HepG2 (cell line): Measurements from ENCODE around the gene EIF1AD. TPM values are rescaled to one million over a fixed set of nuclear protein-coding genes. Genes with fewer than 3 reads are reported as not detected.

ENCODE experiments used
- ATAC-seq: fragments of 200-7000 bp; cut with Tn5 transposase; 3 replicates; pipeline ENCODE4 v1.9.1; 2020; ENCODE audit warnings: mild to moderate bottlenecking, moderate library complexity
- BruUV-seq: library from RNA; stranded (reverse); fragments of 400-500 nt; replicated peaks from 2 replicates; lab custom pipeline; 2021; lab: Mats Ljungman, UMichigan
- CTCF ChIA-PET: fragments of 300-600 bp; formaldehyde crosslinking; extraction: SDS; loops from one replicate; lab custom pipeline; 2021; ENCODE audit warnings: low total read pairs, inconsistent platforms, low intra/inter-chr PET ratio; lab: Yijun Ruan, JAX
- POLR2A ChIA-PET: fragments of 350-600 bp; sonication (Branson Sonifier 250); formaldehyde crosslinking; loops from one replicate; lab custom pipeline; 2020; ENCODE audit warnings: antibody characterized with exemption, inconsistent platforms; lab: Yijun Ruan, JAX
- DNase-seq: peaks from one replicate; pipeline ENCODE4 v3.0.0-alpha.2; 2015; ENCODE audit warnings: low spot score
- FAIRE-seq: peaks from 3 replicates; lab custom pipeline; 2011; peaks lifted over from hg19 to GRCh38; lab: Jason Lieb, UNC
- H2AFZ ChIP-seq: one replicate; pipeline ENCODE4 v1.6.1; 2011; ENCODE audit warnings: low read length, inconsistent platforms
- H3K27ac ChIP-seq: fragments of 300-600 bp; 3 replicates; pipeline ENCODE4 v1.8.0; 2011; ENCODE audit warnings: mixed run types, mild to moderate bottlenecking, mixed read lengths, low read length, inconsistent platforms; ENCODE audit not compliant: insufficient read depth; ENCODE audit errors: extremely low read length
- H3K27me3 ChIP-seq, 2 experiments: fragments of 200-600 bp in 1 of 2; 2 replicates in 1 of 2; 3 replicates in 1 of 2; pipeline versions ENCODE4 v1.6.0 to v1.8.0; 2011; ENCODE audit warnings: low read length in 2 of 2, mild to moderate bottlenecking in 2 of 2, moderate library complexity in 2 of 2, inconsistent platforms in 1 of 2; ENCODE audit not compliant: insufficient read depth in 2 of 2, control insufficient read depth in 1 of 2
- H3K36me3 ChIP-seq, 2 experiments: fragments of 200-600 bp in 1 of 2; replicated peaks in 1 of 2; 2 replicates in 1 of 2; 3 replicates in 1 of 2; pipeline versions ENCODE4 v1.5.1 to v1.8.0; 2011; ENCODE audit warnings: low read length in 2 of 2, inconsistent platforms in 1 of 2; ENCODE audit not compliant: insufficient read depth in 2 of 2, control insufficient read depth in 1 of 2
- H3K4me1 ChIP-seq: 2 replicates; pipeline ENCODE4 v1.5.1; 2012; ENCODE audit warnings: low read length, inconsistent platforms; ENCODE audit not compliant: insufficient read depth
- H3K4me2 ChIP-seq: 2 replicates; pipeline ENCODE4 v1.6.0; 2011; ENCODE audit warnings: low read depth, low read length, inconsistent platforms
- H3K4me3 ChIP-seq, 3 experiments: fragments of 200-600 bp in 1 of 3; sonication (generic), shearing (Covaris generic) in 1 of 3; replicated peaks in 1 of 3; 2 replicates each; pipeline ENCODE4 v1.5.1; 2011 to 2016; ENCODE audit warnings: low read length in 3 of 3, inconsistent platforms in 2 of 3, low read depth in 2 of 3, mild to moderate bottlenecking in 2 of 3, control low read depth in 1 of 3, mixed read lengths in 1 of 3; ENCODE audit not compliant: insufficient read depth in 1 of 3
- H3K79me2 ChIP-seq: one replicate; pipeline ENCODE4 v1.6.1; 2011; ENCODE audit warnings: low read length, inconsistent platforms; ENCODE audit not compliant: insufficient read depth
- H3K9ac ChIP-seq: 2 replicates; pipeline ENCODE4 v1.6.0; 2011; ENCODE audit warnings: mild to moderate bottlenecking, low read depth, low read length, inconsistent platforms; ENCODE audit not compliant: insufficient read depth
- H3K9me3 ChIP-seq: 2 replicates; pipeline ENCODE4 v1.5.1; 2012; ENCODE audit warnings: mild to moderate bottlenecking, low read length
- H4K20me1 ChIP-seq: 2 replicates; pipeline ENCODE4 v1.6.0; 2011; ENCODE audit warnings: inconsistent platforms, mild to moderate bottlenecking, low read length, moderate library complexity; ENCODE audit not compliant: insufficient read depth
- CBX5 ChIP-seq: sonication (generic); formaldehyde crosslinking; IDR thresholded peaks from 2 replicates; pipeline ENCODE4 v1.4.0; 2020; ENCODE audit warnings: missing genetic modification reagents, borderline replicate concordance
- ELF3 ChIP-seq: IDR thresholded peaks from 2 replicates; pipeline ENCODE4 v1.6.1; 2016; ENCODE audit warnings: missing genetic modification reagents, missing compliant biosample characterization
- HCFC1 ChIP-seq: fragments of 150-350 bp; IDR thresholded peaks from 2 replicates; pipeline ENCODE4 v1.6.1; 2014; ENCODE audit warnings: low read depth, low read length
- MTA1 ChIP-seq: sonication (generic); formaldehyde crosslinking; IDR thresholded peaks from 2 replicates; pipeline ENCODE4 v1.4.0; 2020; ENCODE audit warnings: missing genetic modification reagents, mild to moderate bottlenecking, borderline replicate concordance
- PLRG1 ChIP-seq: fragments of 450-650 bp; conservative IDR thresholded peaks from 2 replicates; pipeline ENCODE4 v1.6.1; 2016
- SATB2 ChIP-seq: sonication (generic); formaldehyde crosslinking; IDR thresholded peaks from 2 replicates; pipeline ENCODE4 v1.5.0; 2020; ENCODE audit warnings: missing genetic modification reagents
- SP4 ChIP-seq: sonication (generic); formaldehyde crosslinking; IDR thresholded peaks from 2 replicates; pipeline ENCODE4 v1.8.1; 2023; ENCODE audit warnings: mild to moderate bottlenecking, missing genetic modification reagents
- TEAD2 ChIP-seq: sonication (generic); formaldehyde crosslinking; IDR thresholded peaks from 2 replicates; pipeline ENCODE4 v1.9.0; 2021; ENCODE audit warnings: missing genetic modification reagents
- THAP11 ChIP-seq: IDR thresholded peaks from 2 replicates; pipeline ENCODE4 v1.6.1; 2016; ENCODE audit warnings: missing biosample characterization, missing genetic modification reagents
- ZBTB42 ChIP-seq: sonication (generic); formaldehyde crosslinking; IDR thresholded peaks from 2 replicates; pipeline ENCODE4 v1.5.0; 2020; ENCODE audit warnings: mild to moderate bottlenecking, missing genetic modification reagents
- ZNF276 ChIP-seq: sonication (generic); formaldehyde crosslinking; IDR thresholded peaks from 2 replicates; pipeline ENCODE4 v1.4.0; 2020; ENCODE audit warnings: mild to moderate bottlenecking, low read depth, missing genetic modification reagents
- ZNF546 ChIP-seq: sonication (generic); formaldehyde crosslinking; conservative IDR thresholded peaks from 2 replicates; pipeline ENCODE4 v1.8.1; 2023; ENCODE audit warnings: mild to moderate bottlenecking, missing genetic modification reagents
- ZNF652 ChIP-seq: IDR thresholded peaks from 2 replicates; pipeline ENCODE4 v1.6.1; 2016; ENCODE audit warnings: low read depth, borderline replicate concordance
- WGBS: methylation state at CpG from one replicate; pipeline ENCODE4 v1.1.6; 2017; ENCODE audit warnings: low lambda C conversion rate; 5-methylcytosine and 5-hydroxymethylcytosine counted together
- in situ Hi-C: cut with HindIII; loops from 2 replicates; pipeline ENCODE4 v1.10.0; 2017; ENCODE audit warnings: low pct_unique_long_range_greater_than_20kb; ENCODE audit not compliant: extremely low pct_ligation_motif_present
- intact Hi-C: fragments of 100-400 bp; cut with micrococcal nuclease; formaldehyde crosslinking; loops from one replicate; pipeline ENCODE4 v1.10.0; 2022; ENCODE audit not compliant: unreplicated experiment
- polyA plus RNA-seq, 8 experiments: library from polyadenylated mRNA; depleted of rRNA in 3 of 8; stranded (reverse) in 7 of 8; unstranded in 1 of 8; fragments of >200 nt; fragmentation: Illumina TruSeq in 4 of 8; extraction: Trizol in 4 of 8; gene quantifications; 2 replicates each; pipeline versions ENCODE4 v1.2.1 to v1.2.3, GENCODE V29; 2011 to 2016; ENCODE audit warnings: low read depth in 4 of 8, missing spikeins in 1 of 8, mixed read lengths in 1 of 8; ENCODE audit not compliant: insufficient read depth in 1 of 8
- total RNA-seq, 5 experiments: library from RNA; depleted of rRNA; stranded (reverse); fragments of >200 nt; fragmentation: Illumina TruSeq; extraction: Trizol; gene quantifications; 2 replicates each; pipeline ENCODE4 v1.2.3, GENCODE V29; 2016; ENCODE audit warnings: low read depth in 1 of 5
- TF ChIP-seq, protein P1 (sequence below): sonication (generic); formaldehyde crosslinking; IDR thresholded peaks from 2 replicates; pipeline ENCODE4 v1.4.0; 2020; ENCODE audit warnings: missing genetic modification reagents, borderline replicate concordance
- TF ChIP-seq, protein P2 (sequence below): sonication (generic); formaldehyde crosslinking; conservative IDR thresholded peaks from 2 replicates; pipeline ENCODE4 v1.4.0; 2020; ENCODE audit warnings: missing genetic modification reagents

EIF1AD gene
- total and polyA plus RNA-seq, 2 of the 13 experiments (the other 11 are each of a cell fraction or from before 2014, with no cell fraction given) = 18.2 to 30.8 TPM

GRCh38 chr11:66012371-66012945 is 10.5 kb upstream of the EIF1AD start:
- in situ Hi-C loops (no loop called here), intact Hi-C loops (no loop called here)
- no peaks in the 10 kb centered on the region for H4K20me1 ChIP-seq
- FAIRE-seq (no peak), DNase-seq (no peak), ATAC-seq (no peak)
- H3K4me2 ChIP-seq = no peak overlapping the region
- no peak overlapping the region for H3K9ac ChIP-seq
- WGBS = 52% methylated on average over 6 of the region's 12 CpGs
- H3K9me3 ChIP-seq = no peaks in the 10 kb centered on the region
- H3K4me1 ChIP-seq = peaks cover 6% of the 10 kb centered on the region; the same call in 1 of the 2 replicates
- ChIA-PET CTCF (no interaction called here), POLR2A (interaction anchor here (1.2 kb wide), 1 partner anchor 10 kb away, joined by 3 read pairs; the partner anchor contains the start of genes BANF1 and EIF1AD)
- TF ChIP-seq THAP11 (no peak), MTA1 (no peak), ELF3 (CRISPR knock-in tag) (no peak), TEAD2 (CRISPR knock-in tag) (no peak), SP4 (CRISPR knock-in tag) (no peak), CBX5 (CRISPR knock-in tag) (no peak), ZBTB42 (CRISPR knock-in tag) (no peak), ZNF652 (CRISPR knock-in tag) (no peak), ZNF276 (CRISPR knock-in tag) (no peak), PLRG1 (no peak), SATB2 (CRISPR knock-in tag) (no peak), ZNF546 (no peak), HCFC1 (no peak)
- TF ChIP-seq, protein P1, sequence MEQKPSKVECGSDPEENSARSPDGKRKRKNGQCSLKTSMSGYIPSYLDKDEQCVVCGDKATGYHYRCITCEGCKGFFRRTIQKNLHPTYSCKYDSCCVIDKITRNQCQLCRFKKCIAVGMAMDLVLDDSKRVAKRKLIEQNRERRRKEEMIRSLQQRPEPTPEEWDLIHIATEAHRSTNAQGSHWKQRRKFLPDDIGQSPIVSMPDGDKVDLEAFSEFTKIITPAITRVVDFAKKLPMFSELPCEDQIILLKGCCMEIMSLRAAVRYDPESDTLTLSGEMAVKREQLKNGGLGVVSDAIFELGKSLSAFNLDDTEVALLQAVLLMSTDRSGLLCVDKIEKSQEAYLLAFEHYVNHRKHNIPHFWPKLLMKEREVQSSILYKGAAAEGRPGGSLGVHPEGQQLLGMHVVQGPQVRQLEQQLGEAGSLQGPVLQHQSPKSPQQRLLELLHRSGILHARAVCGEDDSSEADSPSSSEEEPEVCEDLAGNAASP = no peak
- TF ChIP-seq, protein P2, sequence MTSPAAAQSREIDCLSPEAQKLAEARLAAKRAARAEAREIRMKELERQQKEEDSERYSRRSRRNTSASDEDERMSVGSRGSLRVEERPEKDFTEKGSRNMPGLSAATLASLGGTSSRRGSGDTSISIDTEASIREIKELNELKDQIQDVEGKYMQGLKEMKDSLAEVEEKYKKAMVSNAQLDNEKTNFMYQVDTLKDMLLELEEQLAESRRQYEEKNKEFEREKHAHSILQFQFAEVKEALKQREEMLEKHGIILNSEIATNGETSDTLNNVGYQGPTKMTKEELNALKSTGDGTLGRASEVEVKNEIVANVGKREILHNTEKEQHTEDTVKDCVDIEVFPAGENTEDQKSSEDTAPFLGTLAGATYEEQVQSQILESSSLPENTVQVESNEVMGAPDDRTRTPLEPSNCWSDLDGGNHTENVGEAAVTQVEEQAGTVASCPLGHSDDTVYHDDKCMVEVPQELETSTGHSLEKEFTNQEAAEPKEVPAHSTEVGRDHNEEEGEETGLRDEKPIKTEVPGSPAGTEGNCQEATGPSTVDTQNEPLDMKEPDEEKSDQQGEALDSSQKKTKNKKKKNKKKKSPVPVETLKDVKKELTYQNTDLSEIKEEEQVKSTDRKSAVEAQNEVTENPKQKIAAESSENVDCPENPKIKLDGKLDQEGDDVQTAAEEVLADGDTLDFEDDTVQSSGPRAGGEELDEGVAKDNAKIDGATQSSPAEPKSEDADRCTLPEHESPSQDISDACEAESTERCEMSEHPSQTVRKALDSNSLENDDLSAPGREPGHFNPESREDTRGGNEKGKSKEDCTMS (CRISPR knock-in tag) = no peak
- no peaks in the 10 kb centered on the region for H3K36me3 ChIP-seq
- no peak overlapping the region for H2AFZ ChIP-seq
- no peak overlapping the region for H3K27ac ChIP-seq
- no TSS peak for BruUV-seq
- no peak overlapping the region for H3K4me3 ChIP-seq
- no peaks in the 10 kb centered on the region for H3K79me2 ChIP-seq
- peaks cover 9 to 45% of the 10 kb centered on the region in 2 experiments; a peak in 4 of 5 replicates for H3K27me3 ChIP-seq
